IMR-90 (cell line): ENCODE data around the gene FAAP20. TPM values are rescaled to one million over a fixed set of nuclear protein-coding genes. Genes with fewer than 3 reads are reported as not detected.

ENCODE experiments used
- ATAC-seq: fragments of 200-7000 bp; cut with Tn5 transposase; 2 replicates; pipeline ENCODE4 v1.9.1; 2020; ENCODE audit warnings: low read depth, mild to moderate bottlenecking, moderate library complexity
- BruUV-seq: library from RNA; stranded (reverse); fragments of 400-500 nt; replicated peaks from 2 replicates; lab custom pipeline; 2021; lab: Mats Ljungman, UMichigan
- CTCF ChIA-PET: fragments of 300-600 bp; formaldehyde crosslinking; extraction: SDS; loops from one replicate; lab custom pipeline; 2021; ENCODE audit warnings: antibody characterized with exemption; lab: Yijun Ruan, JAX
- POLR2A ChIA-PET: fragments of 300-600 bp; sonication (Branson Sonifier 250); formaldehyde crosslinking; loops from one replicate; lab custom pipeline; 2022; ENCODE audit warnings: antibody characterized with exemption; ENCODE audit not compliant: unreplicated experiment; lab: Charles Lee
- DNase-seq: peaks from one replicate; pipeline ENCODE4 v3.0.0; 2013
- H2AFZ ChIP-seq: replicated peaks from 2 replicates; pipeline ENCODE3; 2013; ENCODE audit warnings: low read length, mild to moderate bottlenecking; ENCODE audit not compliant: poor library complexity
- H2AK5ac ChIP-seq: 2 replicates; pipeline ENCODE4 v1.6.1; 2013; ENCODE audit warnings: low read depth, low read length, inconsistent platforms
- H2AK9ac ChIP-seq: replicated peaks from 2 replicates; pipeline ENCODE3; 2013; ENCODE audit warnings: mild to moderate bottlenecking, low read depth, low read length, moderate library complexity; ENCODE audit not compliant: poor library complexity
- H2BK120ac ChIP-seq: 2 replicates; pipeline ENCODE4 v1.6.1; 2013; ENCODE audit warnings: low read depth, low read length, inconsistent platforms
- H2BK15ac ChIP-seq: 3 replicates; pipeline ENCODE4 v1.6.1; 2013; ENCODE audit warnings: low read depth, low read length, inconsistent platforms
- H2BK20ac ChIP-seq: 2 replicates; pipeline ENCODE4 v1.6.1; 2013; ENCODE audit warnings: low read depth, mild to moderate bottlenecking, inconsistent platforms, low read length, moderate library complexity
- H2BK5ac ChIP-seq: 2 replicates; pipeline ENCODE4 v1.6.1; 2013; ENCODE audit warnings: mild to moderate bottlenecking, low read depth, low read length, inconsistent platforms; ENCODE audit not compliant: poor library complexity, severe bottlenecking
- H3K14ac ChIP-seq: replicated peaks from 2 replicates; pipeline ENCODE4 v1.6.1; 2013; ENCODE audit warnings: low read depth, low read length, inconsistent platforms
- H3K18ac ChIP-seq: 2 replicates; pipeline ENCODE4 v1.6.1; 2013; ENCODE audit warnings: low read depth, low read length, control low read depth
- H3K23ac ChIP-seq: 2 replicates; pipeline ENCODE4 v1.6.1; 2013; ENCODE audit warnings: low read depth, low read length, inconsistent platforms
- H3K27ac ChIP-seq: 2 replicates; pipeline ENCODE4 v1.5.1; 2013; ENCODE audit warnings: mild to moderate bottlenecking, control low read depth, low read length; ENCODE audit not compliant: insufficient read depth
- H3K27me3 ChIP-seq: 2 replicates; pipeline ENCODE4 v1.6.1; 2013; ENCODE audit warnings: low read length; ENCODE audit not compliant: control insufficient read depth, insufficient read depth
- H3K36me3 ChIP-seq: 2 replicates; pipeline ENCODE4 v1.6.1; 2013; ENCODE audit warnings: low read length, mixed read lengths; ENCODE audit not compliant: control insufficient read depth, insufficient read depth
- H3K4ac ChIP-seq: 2 replicates; pipeline ENCODE4 v1.6.1; 2013; ENCODE audit warnings: low read depth, low read length, inconsistent platforms
- H3K4me1 ChIP-seq: 2 replicates; pipeline ENCODE4 v1.6.1; 2013; ENCODE audit warnings: low read length, mixed read lengths; ENCODE audit not compliant: control insufficient read depth, insufficient read depth
- H3K4me2 ChIP-seq: 2 replicates; pipeline ENCODE4 v1.6.1; 2013; ENCODE audit warnings: low read depth, mild to moderate bottlenecking, control low read depth, low read length, moderate library complexity
- H3K4me3 ChIP-seq: 2 replicates; pipeline ENCODE4 v1.5.1; 2013; ENCODE audit warnings: low read depth, mild to moderate bottlenecking, control low read depth, low read length, moderate library complexity; ENCODE audit not compliant: insufficient read depth
- H3K56ac ChIP-seq: 2 replicates; pipeline ENCODE4 v1.6.1; 2013; ENCODE audit warnings: low read length, inconsistent platforms; ENCODE audit not compliant: insufficient read depth; ENCODE audit errors: extremely low read depth
- H3K79me1 ChIP-seq, 2 experiments: 2 replicates each; pipeline ENCODE4 v1.6.1; 2013; ENCODE audit warnings: low read length in 2 of 2, inconsistent platforms in 1 of 2, low read depth in 1 of 2
- H3K9ac ChIP-seq: 2 replicates; pipeline ENCODE4 v1.6.1; 2013; ENCODE audit warnings: low read depth, low read length, control low read depth
- H3K9me1 ChIP-seq: 2 replicates; pipeline ENCODE4 v1.6.1; 2013; ENCODE audit warnings: low read length, inconsistent platforms; ENCODE audit not compliant: insufficient read depth
- H3K9me3 ChIP-seq: 2 replicates; pipeline ENCODE4 v1.6.1; 2013; ENCODE audit warnings: low read length; ENCODE audit not compliant: control insufficient read depth, insufficient read depth
- H4K20me1 ChIP-seq: 2 replicates; pipeline ENCODE4 v1.6.1; 2013; ENCODE audit warnings: low read length, inconsistent platforms; ENCODE audit not compliant: insufficient read depth
- H4K5ac ChIP-seq: 2 replicates; pipeline ENCODE4 v1.6.1; 2013; ENCODE audit warnings: mild to moderate bottlenecking, low read depth, low read length, control low read depth
- H4K8ac ChIP-seq, 2 experiments: 2 replicates each; pipeline ENCODE4 v1.6.1; 2013; ENCODE audit warnings: low read depth in 2 of 2, low read length in 2 of 2, control low read depth in 1 of 2, inconsistent platforms in 1 of 2
- H4K91ac ChIP-seq: 2 replicates; pipeline ENCODE4 v1.6.1; 2013; ENCODE audit warnings: low read depth, low read length, inconsistent platforms; ENCODE audit not compliant: insufficient read depth
- BHLHE40 ChIP-seq: fragments of 150-350 bp; IDR thresholded peaks from 2 replicates; pipeline ENCODE4 v1.6.1; 2016; ENCODE audit warnings: mild to moderate bottlenecking, low read depth, low read length
- CEBPB ChIP-seq: IDR thresholded peaks from 2 replicates; pipeline ENCODE4 v1.6.1; 2012; ENCODE audit warnings: low read depth, low read length, improper control_type of control experiment
- CHD1 ChIP-seq: IDR thresholded peaks from 2 replicates; pipeline ENCODE4 v1.6.1; 2012; ENCODE audit warnings: low read depth, low read length, improper control_type of control experiment
- CTCF ChIP-seq: conservative IDR thresholded peaks from 2 replicates; pipeline ENCODE4 v1.5.1; 2012; ENCODE audit warnings: mild to moderate bottlenecking, low read depth, low read length, improper control_type of control experiment
- FOS ChIP-seq: fragments of 150-350 bp; IDR thresholded peaks from 2 replicates; pipeline ENCODE4 v1.6.1; 2016; ENCODE audit warnings: low read depth, low read length
- MAFK ChIP-seq: IDR thresholded peaks from 2 replicates; pipeline ENCODE4 v1.6.1; 2012; ENCODE audit warnings: low read depth, low read length, improper control_type of control experiment
- MAZ ChIP-seq: IDR thresholded peaks from 2 replicates; pipeline ENCODE4 v1.6.1; 2012; ENCODE audit warnings: low read depth, mild to moderate bottlenecking, low read length, improper control_type of control experiment, moderate library complexity, borderline replicate concordance
- MXI1 ChIP-seq: IDR thresholded peaks from 2 replicates; pipeline ENCODE4 v1.6.1; 2012; ENCODE audit warnings: low read depth, mild to moderate bottlenecking, low read length, moderate library complexity, borderline replicate concordance
- NFE2L2 ChIP-seq: fragments of 150-350 bp; IDR thresholded peaks from 2 replicates; pipeline ENCODE4 v1.6.1; 2016; ENCODE audit warnings: low read depth, mild to moderate bottlenecking, low read length
- POLR2A ChIP-seq: IDR thresholded peaks from 2 replicates; pipeline ENCODE4 v1.6.1; 2012; ENCODE audit warnings: mild to moderate bottlenecking, low read depth, low read length
- RAD21 ChIP-seq: IDR thresholded peaks from 2 replicates; pipeline ENCODE4 v1.6.1; 2012; ENCODE audit warnings: low read length, improper control_type of control experiment
- RCOR1 ChIP-seq: IDR thresholded peaks from 2 replicates; pipeline ENCODE4 v1.6.1; 2012; ENCODE audit warnings: mild to moderate bottlenecking, low read length, improper control_type of control experiment; ENCODE audit not compliant: insufficient replicate concordance
- RFX5 ChIP-seq: IDR thresholded peaks from 2 replicates; pipeline ENCODE4 v1.8.0; 2012; ENCODE audit warnings: low read depth, mild to moderate bottlenecking, low read length, moderate library complexity
- SMC3 ChIP-seq: fragments of 150-350 bp; IDR thresholded peaks from 2 replicates; pipeline ENCODE4 v1.6.1; 2016; ENCODE audit warnings: low read depth, mild to moderate bottlenecking, antibody characterized with exemption, low read length, moderate library complexity
- WGBS, 2 experiments: methylation state at CpG; one replicate each; pipeline versions ENCODE4 v1.1.5 to v1.1.7; 2013; ENCODE audit warnings: missing lambda C conversion rate in 2 of 2; ENCODE audit not compliant: insufficient read length in 1 of 2; ENCODE audit errors: extremely low coverage in 2 of 2; 5-methylcytosine and 5-hydroxymethylcytosine counted together
- dilution Hi-C: fragments of 300-500 bp; cut with HindIII; formaldehyde crosslinking; loops from one replicate; pipeline ENCODE4 v1.14.3; 2018; ENCODE audit warnings: low sequenced_read_pairs; ENCODE audit not compliant: unreplicated experiment
- in situ Hi-C: fragments of 300-500 bp; cut with MboI; formaldehyde crosslinking; loops from 3 replicates; pipeline ENCODE4 v1.14.3; 2019; ENCODE audit warnings: low sequenced_read_pairs, inconsistent platforms, mixed read lengths
- intact Hi-C: fragments of 100-400 bp; cut with micrococcal nuclease; formaldehyde crosslinking; loops from 2 replicates; pipeline ENCODE4 v1.10.0; 2022
- polyA plus RNA-seq, 3 experiments: library from polyadenylated mRNA; depleted of rRNA; stranded (reverse); fragments of >200 nt; gene quantifications; 2 replicates each; pipeline ENCODE4 v1.2.3, GENCODE V29; 2012; ENCODE audit warnings: low replicate concordance in 1 of 3
- total RNA-seq: library from RNA; depleted of rRNA; stranded (reverse); fragments of >200 nt; gene quantifications from 2 replicates; pipeline ENCODE4 v1.2.3, GENCODE V29; 2012
- TF ChIP-seq, protein P1 (sequence below): fragments of 150-350 bp; IDR thresholded peaks from 2 replicates; pipeline ENCODE4 v1.6.1; 2017; ENCODE audit warnings: mild to moderate bottlenecking, antibody characterized with exemption, low read length, low read depth
- TF ChIP-seq, protein P2 (sequence below): fragments of 150-350 bp; IDR thresholded peaks from 2 replicates; pipeline ENCODE4 v1.6.1; 2016; ENCODE audit warnings: low read depth, mild to moderate bottlenecking, low read length, moderate library complexity, borderline replicate concordance

FAAP20 gene
- total and polyA plus RNA-seq, 2 of the 4 experiments (the other 2 are of a cell fraction): 6.5 to 31.5 TPM

- Histone ChIP-seq H3K4me1 (peaks cover 16% of the 10 kb centered on the region), H4K5ac (no peak overlapping the region), H3K36me3 (peaks cover 9% of the 10 kb centered on the region; the same call in 1 of the 2 replicates), H2BK20ac (no peak overlapping the region), H2AFZ (no peak overlapping the region), H3K4me2 (no peak overlapping the region), H2BK5ac (no peak overlapping the region), H3K4ac (no peak overlapping the region), H3K56ac (no peak overlapping the region), H2AK5ac (no peak overlapping the region), H4K8ac (no peak overlapping the region), H3K9ac (no peak overlapping the region), H3K18ac (no peak overlapping the region), H3K79me1 (peaks cover 9 to 28% of the 10 kb centered on the region in 2 experiments), H2BK15ac (no peak overlapping the region), H3K27me3 (no peaks in the 10 kb centered on the region), H3K27ac (no peak overlapping the region), H4K20me1 (0 out of 2 replicates have a peak, but pooled peaks cover 12% of the 10 kb centered on the region), H4K91ac (no peak overlapping the region), H3K9me1 (0 out of 2 replicates have a peak, but pooled peaks cover 2% of the 10 kb centered on the region), H3K9me3 (no peaks in the 10 kb centered on the region), H2BK120ac (no peak overlapping the region), H3K23ac (no peak overlapping the region), H2AK9ac (no peak overlapping the region), H3K4me3 (no peak overlapping the region), H3K14ac (no peak overlapping the region)
- no peak for ATAC-seq
- intact Hi-C loops: no loop called here
- DNase-seq: no peak
- TF ChIP-seq, protein P1, sequence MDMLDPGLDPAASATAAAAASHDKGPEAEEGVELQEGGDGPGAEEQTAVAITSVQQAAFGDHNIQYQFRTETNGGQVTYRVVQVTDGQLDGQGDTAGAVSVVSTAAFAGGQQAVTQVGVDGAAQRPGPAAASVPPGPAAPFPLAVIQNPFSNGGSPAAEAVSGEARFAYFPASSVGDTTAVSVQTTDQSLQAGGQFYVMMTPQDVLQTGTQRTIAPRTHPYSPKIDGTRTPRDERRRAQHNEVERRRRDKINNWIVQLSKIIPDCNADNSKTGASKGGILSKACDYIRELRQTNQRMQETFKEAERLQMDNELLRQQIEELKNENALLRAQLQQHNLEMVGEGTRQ: no peak
- TF ChIP-seq RAD21 (no peak), MAZ (no peak), MXI1 (no peak), MAFK (no peak), BHLHE40 (no peak), CHD1 (no peak), CEBPB (no peak), RCOR1 (no peak), CTCF (no peak), RFX5 (no peak), POLR2A (no peak), SMC3 (no peak), FOS (no peak), NFE2L2 (no peak)
- TF ChIP-seq, protein P2, sequence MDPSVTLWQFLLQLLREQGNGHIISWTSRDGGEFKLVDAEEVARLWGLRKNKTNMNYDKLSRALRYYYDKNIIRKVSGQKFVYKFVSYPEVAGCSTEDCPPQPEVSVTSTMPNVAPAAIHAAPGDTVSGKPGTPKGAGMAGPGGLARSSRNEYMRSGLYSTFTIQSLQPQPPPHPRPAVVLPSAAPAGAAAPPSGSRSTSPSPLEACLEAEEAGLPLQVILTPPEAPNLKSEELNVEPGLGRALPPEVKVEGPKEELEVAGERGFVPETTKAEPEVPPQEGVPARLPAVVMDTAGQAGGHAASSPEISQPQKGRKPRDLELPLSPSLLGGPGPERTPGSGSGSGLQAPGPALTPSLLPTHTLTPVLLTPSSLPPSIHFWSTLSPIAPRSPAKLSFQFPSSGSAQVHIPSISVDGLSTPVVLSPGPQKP: no peak
- CTCF ChIA-PET: no interaction called here
- BruUV-seq: no TSS peak
- WGBS, 2 experiments: 100% methylated on average over 1 of the region's 9 CpGs; no CpG with 5 or more reads in 1 of the 2 experiments
- POLR2A ChIA-PET: no interaction called here
- in situ Hi-C loops: loop anchor here (25.0 kb wide), 1 partner anchor 350 kb away; the partner anchor contains the start of genes HES5 and PANK4
- dilution Hi-C loops: no loop called here
These were observed 7.7 kb downstream of the FAAP20 start for GRCh38 chr1:2186901-2187300.
